Panc1 (cell line): ENCODE results near the gene OR51B4. TPM values are rescaled to one million over a fixed set of nuclear protein-coding genes. Genes with fewer than 3 reads are reported as not detected.
"Not testable (repeated sequence)": the region's sequence is repeated elsewhere in the genome, so short reads cannot be mapped to it uniquely, and the experiment has no call there.

Source experiments
- ATAC-seq: fragments of 200-7000 bp; cut with Tn5 transposase; 2 replicates; pipeline ENCODE4 v1.9.1; 2020; ENCODE audit warnings: mild to moderate bottlenecking, moderate library complexity
- BruUV-seq: library from RNA; stranded (reverse); fragments of 400-500 nt; replicated peaks from 2 replicates; lab custom pipeline; 2021; lab: Mats Ljungman, UMichigan
- CTCF ChIA-PET: fragments of 300-600 bp; sonication (Branson Sonifier 250); formaldehyde crosslinking; loops from one replicate; lab custom pipeline; 2022; ENCODE audit warnings: antibody characterized with exemption; lab: Charles Lee
- POLR2A ChIA-PET: fragments of 300-600 bp; sonication (Branson Sonifier 250); formaldehyde crosslinking; loops from one replicate; lab custom pipeline; 2022; ENCODE audit warnings: antibody characterized with exemption; lab: Charles Lee
- DNase-seq: peaks from one replicate; pipeline ENCODE4 v3.0.0-alpha.2; 2010; ENCODE audit warnings: low read depth, low spot score
- H3K27ac ChIP-seq: 2 replicates; pipeline ENCODE4 v1.5.1; 2011; ENCODE audit warnings: mild to moderate bottlenecking, low read length, inconsistent platforms
- H3K27me3 ChIP-seq: fragments of 200-500 bp; sonication (Bioruptor generic); 2 replicates; pipeline ENCODE4 v1.6.0; 2014; ENCODE audit warnings: low read length, inconsistent platforms; ENCODE audit not compliant: control insufficient read depth, insufficient read depth
- H3K36me3 ChIP-seq: fragments of 200-500 bp; sonication (Bioruptor generic); 2 replicates; pipeline ENCODE4 v1.5.1; 2014; ENCODE audit warnings: inconsistent platforms, mild to moderate bottlenecking, low read length, moderate library complexity; ENCODE audit not compliant: control insufficient read depth, insufficient read depth
- H3K4me1 ChIP-seq: 2 replicates; pipeline ENCODE4 v1.5.1; 2011; ENCODE audit warnings: inconsistent platforms, mild to moderate bottlenecking, low read length, moderate library complexity; ENCODE audit not compliant: control insufficient read depth, insufficient read depth
- H3K4me3 ChIP-seq, 2 experiments: 2 replicates each; pipeline ENCODE4 v1.5.1; 2011 to 2012; ENCODE audit warnings: low read depth in 2 of 2, low read length in 2 of 2, mild to moderate bottlenecking in 2 of 2, inconsistent platforms in 1 of 2, moderate library complexity in 1 of 2
- H3K9me3 ChIP-seq: fragments of 200-500 bp; sonication (Bioruptor generic); 2 replicates; pipeline ENCODE4 v1.5.1; 2014; ENCODE audit warnings: low read depth, mild to moderate bottlenecking, inconsistent platforms, low read length, moderate library complexity; ENCODE audit not compliant: control insufficient read depth, insufficient read depth
- POLR2AphosphoS5 ChIP-seq: IDR thresholded peaks from 2 replicates; pipeline ENCODE4 v1.6.1; 2012; ENCODE audit warnings: mild to moderate bottlenecking, low read depth, low read length, moderate library complexity
- SIN3A ChIP-seq: IDR thresholded peaks from 2 replicates; pipeline ENCODE4 v1.6.1; 2012; ENCODE audit warnings: low read depth, mild to moderate bottlenecking, low read length, moderate library complexity, borderline replicate concordance; ENCODE audit not compliant: insufficient read depth
- TCF7L2 ChIP-seq: IDR thresholded peaks from 2 replicates; pipeline ENCODE4 v1.6.1; 2011; ENCODE audit warnings: mild to moderate bottlenecking, low read depth, low read length, inconsistent platforms
- in situ Hi-C: cut with HindIII; loops from 2 replicates; pipeline ENCODE4 v1.10.0; 2016; ENCODE audit warnings: low sequenced_read_pairs, low pct_unique_long_range_greater_than_20kb
- intact Hi-C: fragments of 100-400 bp; cut with micrococcal nuclease; formaldehyde crosslinking; loops from one replicate; pipeline ENCODE4 v1.10.0; 2022; ENCODE audit not compliant: unreplicated experiment
- total RNA-seq: library from RNA; stranded (reverse); gene quantifications from one replicate; pipeline ENCODE4 v1.2.1, GENCODE V29; 2021; ENCODE audit not compliant: unreplicated experiment
- TF ChIP-seq, protein P1 (sequence below): fragments of 450-650 bp; IDR thresholded peaks from 2 replicates; pipeline ENCODE4 v1.5.1; 2017; ENCODE audit warnings: mild to moderate bottlenecking
- TF ChIP-seq, protein P2 (sequence below), 2 experiments: IDR thresholded peaks; 2 replicates each; pipeline ENCODE4 v1.6.1; 2011 to 2012; ENCODE audit warnings: low read depth in 2 of 2, control low read depth in 1 of 2, low read length in 1 of 2, mild to moderate bottlenecking in 1 of 2, moderate library complexity in 1 of 2; ENCODE audit not compliant: insufficient read depth in 1 of 2

OR51B4 gene
- total RNA-seq, 1 experiment from 2014 or later, result not detected

DNA sequence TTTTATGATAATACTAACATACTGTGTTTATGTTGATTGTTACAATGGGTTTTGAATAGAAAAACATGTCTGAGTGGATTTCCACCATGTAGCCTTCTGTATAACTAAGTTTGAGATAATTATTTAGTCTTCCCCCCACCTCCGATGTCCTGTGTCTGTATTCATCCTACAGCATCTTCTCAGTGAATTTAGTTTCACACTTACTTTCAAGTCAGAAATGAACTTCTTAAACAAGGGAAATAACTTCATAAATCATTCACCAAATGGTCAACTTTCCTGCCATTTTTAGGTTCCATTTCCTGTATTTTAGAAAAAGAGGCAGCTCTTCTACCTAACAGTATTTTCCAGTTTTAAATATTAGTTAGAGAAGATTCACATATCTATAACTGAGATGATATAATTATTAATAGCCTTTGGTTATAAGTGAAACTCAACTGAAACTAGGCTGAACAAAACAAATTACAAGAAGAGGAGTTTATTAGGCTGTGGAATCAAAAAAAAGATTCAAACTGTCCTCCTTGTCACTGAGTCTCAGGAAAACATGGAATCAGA, 38.1 kb upstream of the OR51B4 start:
- CTCF ChIA-PET, result no interaction called here

DNA sequence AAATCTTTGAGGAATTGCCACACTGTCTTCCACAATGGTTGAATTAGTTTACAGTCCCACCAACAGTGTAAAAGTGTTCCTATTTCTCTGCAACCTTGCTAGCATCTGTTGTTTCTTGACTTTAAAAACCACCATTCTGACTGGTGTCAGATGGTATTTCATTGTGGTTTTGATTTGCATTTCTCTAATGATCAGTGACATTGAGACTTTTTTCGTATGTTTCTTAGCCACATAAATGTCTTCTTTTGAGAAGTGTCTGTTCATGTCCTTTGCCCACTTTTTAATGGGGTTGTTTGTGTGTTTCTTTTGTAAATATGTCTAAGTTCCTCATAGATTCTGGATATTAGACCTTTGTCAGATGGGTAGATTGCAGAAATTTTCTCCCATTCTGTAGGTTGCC, 35.5 kb upstream of the OR51B4 start:
- in situ Hi-C loops, H3K4me3 ChIP-seq, CTCF ChIA-PET, DNase-seq, H3K4me1 ChIP-seq, ATAC-seq, H3K27ac ChIP-seq, intact Hi-C loops, H3K27me3 ChIP-seq, H3K9me3 ChIP-seq, H3K36me3 ChIP-seq, BruUV-seq: not testable (repeated sequence)
- POLR2A ChIA-PET, result interaction anchor here (0.6 kb wide), 1 partner anchor 13 kb away, joined by 3 read pairs; no protein-coding TSS in a partner anchor

More for the DNA sequence above, 38.1 kb upstream of the OR51B4 start:
- Histone ChIP-seq H3K4me1 (no peaks in the 10 kb centered on the region), H3K27ac (no peak overlapping the region), H3K9me3 (no peaks in the 10 kb centered on the region), H3K36me3 (no peaks in the 10 kb centered on the region), H3K4me3 (no peak overlapping the region), H3K27me3 (no peaks in the 10 kb centered on the region)
- in situ Hi-C loops (no loop called here), intact Hi-C loops (no loop called here)
- POLR2A ChIA-PET, result no interaction called here
- TF ChIP-seq, protein P1, sequence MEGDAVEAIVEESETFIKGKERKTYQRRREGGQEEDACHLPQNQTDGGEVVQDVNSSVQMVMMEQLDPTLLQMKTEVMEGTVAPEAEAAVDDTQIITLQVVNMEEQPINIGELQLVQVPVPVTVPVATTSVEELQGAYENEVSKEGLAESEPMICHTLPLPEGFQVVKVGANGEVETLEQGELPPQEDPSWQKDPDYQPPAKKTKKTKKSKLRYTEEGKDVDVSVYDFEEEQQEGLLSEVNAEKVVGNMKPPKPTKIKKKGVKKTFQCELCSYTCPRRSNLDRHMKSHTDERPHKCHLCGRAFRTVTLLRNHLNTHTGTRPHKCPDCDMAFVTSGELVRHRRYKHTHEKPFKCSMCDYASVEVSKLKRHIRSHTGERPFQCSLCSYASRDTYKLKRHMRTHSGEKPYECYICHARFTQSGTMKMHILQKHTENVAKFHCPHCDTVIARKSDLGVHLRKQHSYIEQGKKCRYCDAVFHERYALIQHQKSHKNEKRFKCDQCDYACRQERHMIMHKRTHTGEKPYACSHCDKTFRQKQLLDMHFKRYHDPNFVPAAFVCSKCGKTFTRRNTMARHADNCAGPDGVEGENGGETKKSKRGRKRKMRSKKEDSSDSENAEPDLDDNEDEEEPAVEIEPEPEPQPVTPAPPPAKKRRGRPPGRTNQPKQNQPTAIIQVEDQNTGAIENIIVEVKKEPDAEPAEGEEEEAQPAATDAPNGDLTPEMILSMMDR, result no peak
- TF ChIP-seq SIN3A, result no peak
- no peak for TF ChIP-seq TCF7L2
- TF ChIP-seq, protein P2, sequence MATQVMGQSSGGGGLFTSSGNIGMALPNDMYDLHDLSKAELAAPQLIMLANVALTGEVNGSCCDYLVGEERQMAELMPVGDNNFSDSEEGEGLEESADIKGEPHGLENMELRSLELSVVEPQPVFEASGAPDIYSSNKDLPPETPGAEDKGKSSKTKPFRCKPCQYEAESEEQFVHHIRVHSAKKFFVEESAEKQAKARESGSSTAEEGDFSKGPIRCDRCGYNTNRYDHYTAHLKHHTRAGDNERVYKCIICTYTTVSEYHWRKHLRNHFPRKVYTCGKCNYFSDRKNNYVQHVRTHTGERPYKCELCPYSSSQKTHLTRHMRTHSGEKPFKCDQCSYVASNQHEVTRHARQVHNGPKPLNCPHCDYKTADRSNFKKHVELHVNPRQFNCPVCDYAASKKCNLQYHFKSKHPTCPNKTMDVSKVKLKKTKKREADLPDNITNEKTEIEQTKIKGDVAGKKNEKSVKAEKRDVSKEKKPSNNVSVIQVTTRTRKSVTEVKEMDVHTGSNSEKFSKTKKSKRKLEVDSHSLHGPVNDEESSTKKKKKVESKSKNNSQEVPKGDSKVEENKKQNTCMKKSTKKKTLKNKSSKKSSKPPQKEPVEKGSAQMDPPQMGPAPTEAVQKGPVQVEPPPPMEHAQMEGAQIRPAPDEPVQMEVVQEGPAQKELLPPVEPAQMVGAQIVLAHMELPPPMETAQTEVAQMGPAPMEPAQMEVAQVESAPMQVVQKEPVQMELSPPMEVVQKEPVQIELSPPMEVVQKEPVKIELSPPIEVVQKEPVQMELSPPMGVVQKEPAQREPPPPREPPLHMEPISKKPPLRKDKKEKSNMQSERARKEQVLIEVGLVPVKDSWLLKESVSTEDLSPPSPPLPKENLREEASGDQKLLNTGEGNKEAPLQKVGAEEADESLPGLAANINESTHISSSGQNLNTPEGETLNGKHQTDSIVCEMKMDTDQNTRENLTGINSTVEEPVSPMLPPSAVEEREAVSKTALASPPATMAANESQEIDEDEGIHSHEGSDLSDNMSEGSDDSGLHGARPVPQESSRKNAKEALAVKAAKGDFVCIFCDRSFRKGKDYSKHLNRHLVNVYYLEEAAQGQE (IDR thresholded peaks at IDR 0.05; ENCODE audit: insufficient read depth in 1 of 2, low read depth in 2 of 2, low read length in 1 of 2), result no peak
- TF ChIP-seq POLR2AphosphoS5, result no peak
- no peak for ATAC-seq
- DNase-seq, result no peak
- BruUV-seq, result no TSS peak

DNA sequence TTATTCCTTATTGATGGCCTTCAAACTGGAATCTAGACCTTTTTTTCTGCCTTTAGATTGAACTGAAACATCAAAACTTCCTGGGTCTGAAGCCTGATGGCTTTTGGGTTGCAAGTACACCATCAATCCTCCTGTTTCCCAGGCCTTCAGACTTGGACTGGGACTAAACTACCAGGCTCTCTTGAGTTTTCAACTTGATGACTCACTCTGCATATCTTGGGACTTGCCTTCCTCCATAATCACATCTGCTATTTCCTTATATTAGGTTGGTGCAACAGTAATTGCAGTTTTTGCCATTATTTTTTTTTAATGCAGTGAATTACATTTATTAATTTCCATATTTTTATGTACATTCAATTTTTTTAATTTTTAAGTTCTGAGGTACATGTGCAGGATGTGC, 34.6 kb upstream of the OR51B4 start:
- Histone ChIP-seq H3K27ac (no peak overlapping the region), H3K36me3 (no peaks in the 10 kb centered on the region), H3K27me3 (no peaks in the 10 kb centered on the region), H3K9me3 (no peaks in the 10 kb centered on the region), H3K4me3 (no peak overlapping the region), H3K4me1 (no peaks in the 10 kb centered on the region)
- no peak for ATAC-seq
- ChIA-PET CTCF (no interaction called here), POLR2A (no interaction called here)
- no TSS peak for BruUV-seq
- in situ Hi-C loops, result no loop called here
- DNase-seq, result no peak
- intact Hi-C loops, result no loop called here
- TF ChIP-seq POLR2AphosphoS5, result no peak
- TF ChIP-seq, protein P1, result no peak
- TF ChIP-seq SIN3A, result no peak
